ENCODE data around the gene LSS. TPM values are rescaled to one million over a fixed set of nuclear protein-coding genes. Genes with fewer than 3 reads are reported as not detected.
"Not testable (repeated sequence)": the region's sequence is repeated elsewhere in the genome, so short reads cannot be mapped to it uniquely, and the experiment has no call there.

The LSS gene
- total RNA-seq, 2 donors from 2014 or later: 17.8 to 26.2 TPM

DNA sequence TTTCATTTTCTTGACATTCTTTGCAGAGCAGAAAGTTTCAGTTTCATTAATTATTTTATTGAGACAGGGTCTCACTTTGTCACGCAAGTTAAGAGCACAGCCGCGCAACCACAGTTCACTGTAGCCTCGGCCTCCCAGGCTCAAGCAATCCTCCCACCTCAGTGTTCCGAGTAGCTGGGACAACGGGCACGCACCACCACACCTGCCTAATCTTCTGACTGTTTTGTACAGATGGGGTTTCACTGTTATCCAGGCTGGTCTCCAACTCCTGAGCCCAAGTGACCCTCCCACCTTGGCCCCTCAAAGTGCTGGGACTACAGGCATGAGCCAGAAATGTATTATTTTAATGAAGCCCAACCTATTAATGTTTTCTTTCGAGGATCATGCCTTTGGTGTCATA is 41.3 kb downstream of the LSS start:
- Mint-ChIP-seq H3K36me3 (no peaks in the 10 kb centered on the region), H3K9me3 (no peaks in the 10 kb centered on the region), H3K27ac (peak overlapping the region in 1 of 2 donors; percentile 73)
- ATAC-seq (no peak), DNase-seq (ENCODE audit: low spot score in 2 of 2) (no peak)

DNA sequence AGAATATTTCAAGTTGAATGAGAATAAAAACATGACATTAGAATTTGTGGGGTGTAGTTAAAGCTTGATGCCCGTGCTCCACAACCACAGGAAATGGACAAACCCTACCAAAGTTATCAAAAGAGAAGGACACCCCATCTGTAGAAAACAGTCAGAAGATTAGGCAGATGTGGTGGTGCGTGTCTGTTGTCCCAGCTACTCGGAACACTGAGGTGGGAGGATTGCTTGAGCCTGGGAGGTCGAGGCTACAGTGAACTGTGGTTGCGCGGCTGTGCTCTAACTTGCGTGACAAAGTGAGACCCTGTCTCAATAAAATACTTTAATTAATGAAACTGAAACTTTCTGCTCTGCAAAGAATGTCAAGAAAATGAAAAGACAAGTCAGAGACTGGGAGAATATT is 42.9 kb downstream of the LSS start:
- ATAC-seq (no peak), DNase-seq (ENCODE audit: low spot score in 2 of 2) (no peak)
- Mint-ChIP-seq H3K27ac (no peak overlapping the region), H3K36me3 (no peaks in the 10 kb centered on the region), H3K9me3 (no peaks in the 10 kb centered on the region)

DNA sequence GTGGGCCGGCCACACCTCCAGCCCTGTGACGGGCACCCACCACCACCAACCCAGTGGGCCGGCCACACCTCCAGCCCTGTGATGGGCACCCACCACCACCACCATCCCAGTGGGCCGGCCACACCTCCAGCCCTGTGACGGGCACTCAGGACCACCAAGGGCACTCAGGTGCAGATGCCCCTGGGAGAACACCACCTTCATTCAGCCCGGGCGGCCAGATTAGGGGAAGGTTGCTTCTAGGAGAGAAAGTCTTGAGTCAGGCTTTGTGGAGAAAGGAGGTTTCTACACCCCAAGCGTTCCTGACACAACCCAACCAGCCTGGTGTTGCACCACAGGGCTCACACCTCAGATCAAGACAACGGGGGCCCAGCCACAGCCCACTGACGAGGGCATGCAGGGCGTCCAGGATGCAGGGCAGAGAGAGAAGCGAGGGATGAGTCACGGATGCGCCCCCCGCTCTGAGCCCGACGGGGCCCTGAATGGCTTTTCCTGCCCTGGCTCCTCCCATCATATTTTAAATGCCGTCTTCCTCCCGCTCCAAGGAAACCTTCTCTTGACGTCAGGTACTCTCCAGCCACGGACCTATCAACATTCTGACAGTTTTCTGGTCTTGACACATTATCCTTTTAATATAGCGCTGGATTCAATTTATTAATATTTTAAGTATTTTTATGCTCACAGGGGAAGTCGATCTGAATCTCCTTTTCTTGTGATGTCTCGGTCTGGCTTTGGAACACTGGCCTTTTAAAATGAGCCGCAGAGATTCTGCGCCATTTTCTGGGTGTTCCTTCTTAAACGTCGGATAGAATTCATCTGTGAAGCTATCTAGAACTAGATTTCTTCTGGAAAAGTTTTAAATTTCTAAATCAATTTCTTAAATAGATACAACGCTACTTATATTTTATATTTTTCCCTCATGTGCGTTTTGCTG is 43.7 kb downstream of the LSS start:
- Mint-ChIP-seq H3K27ac (peak overlapping the region; percentile 67 to 86), H3K9me3 (no peaks in the 10 kb centered on the region), H3K36me3 (no peaks in the 10 kb centered on the region)
- DNase-seq (ENCODE audit: low spot score in 2 of 2): peak; percentile 65 to 80
- peak; percentile 79 to 81 for ATAC-seq

DNA sequence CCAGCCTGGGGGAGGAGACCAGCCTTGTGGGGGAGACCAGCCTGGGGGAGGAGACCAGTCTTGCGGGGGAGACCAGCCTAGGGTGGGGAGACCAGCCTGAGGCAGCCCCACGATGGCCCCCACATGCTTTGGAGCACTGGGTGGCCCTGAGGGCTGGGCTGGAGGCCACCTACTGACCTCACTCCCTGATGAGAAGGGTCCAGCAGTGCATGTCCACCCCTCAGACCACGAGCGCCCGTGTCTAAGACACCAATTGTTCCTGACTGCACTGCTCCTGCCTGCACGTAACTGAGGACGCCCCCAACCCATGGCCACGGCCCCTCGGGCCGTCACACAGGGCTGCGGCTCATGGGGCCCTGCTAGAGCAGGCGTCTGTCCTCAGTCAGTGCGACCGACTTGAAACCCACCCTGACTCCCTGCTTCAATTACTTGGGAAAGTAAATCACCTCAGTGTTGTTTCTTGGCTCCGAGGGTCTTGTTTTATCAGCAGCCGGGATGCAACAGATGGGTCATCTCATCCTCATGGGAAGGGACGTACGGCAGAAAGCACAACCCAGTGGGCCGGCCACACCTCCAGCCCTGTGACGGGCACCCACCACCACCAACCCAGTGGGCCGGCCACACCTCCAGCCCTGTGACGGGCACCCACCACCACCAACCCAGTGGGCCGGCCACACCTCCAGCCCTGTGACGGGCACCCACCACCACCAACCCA is 44.5 kb downstream of the LSS start, which contains the start of gene SPATC1L:
Gene SPATC1L, minus strand, starts transcription at position 550 of the 715 bp plus-strand sequence. CDS start 1,643 bp downstream, outside the sequence.
- peak within 1 kb of the TSS; percentile 67 to 86 for H3K27ac Mint-ChIP-seq
- H3K36me3 Mint-ChIP-seq: no peaks in the 10 kb centered on the region
- ATAC-seq: peak; percentile 78 to 79
- peak in 1 of 2 donors; percentile 37 for DNase-seq (ENCODE audit: low spot score in 2 of 2)
- no peaks in the 10 kb centered on the region for H3K9me3 Mint-ChIP-seq

DNA sequence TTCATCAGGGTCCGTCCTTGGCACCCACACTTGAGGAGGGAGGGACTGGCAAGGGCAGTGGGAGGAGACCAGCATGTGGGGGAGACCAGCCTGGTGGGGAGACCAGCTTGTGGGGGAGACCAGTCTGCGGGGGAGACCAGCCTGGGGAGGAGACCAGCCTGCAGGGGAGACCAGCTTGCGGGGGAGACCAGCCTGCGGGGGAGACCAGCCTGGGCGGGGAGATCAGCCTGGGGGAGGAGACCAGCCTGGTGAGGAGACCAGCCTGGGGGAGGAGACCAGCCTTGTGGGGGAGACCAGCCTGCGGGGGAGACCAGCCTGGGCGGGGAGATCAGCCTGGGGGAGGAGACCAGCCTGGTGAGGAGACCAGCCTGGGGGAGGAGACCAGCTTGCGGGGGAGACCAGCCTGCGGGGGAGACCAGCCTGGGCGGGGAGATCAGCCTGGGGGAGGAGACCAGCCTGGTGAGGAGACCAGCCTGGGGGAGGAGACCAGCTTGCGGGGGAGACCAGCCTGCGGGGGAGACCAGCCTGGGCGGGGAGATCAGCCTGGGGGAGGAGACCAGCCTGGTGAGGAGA is 45.2 kb downstream of the LSS start:
- not testable (repeated sequence) for ATAC-seq; H3K36me3 Mint-ChIP-seq; H3K9me3 Mint-ChIP-seq; DNase-seq (ENCODE audit: low spot score in 2 of 2); H3K27ac Mint-ChIP-seq

DNA sequence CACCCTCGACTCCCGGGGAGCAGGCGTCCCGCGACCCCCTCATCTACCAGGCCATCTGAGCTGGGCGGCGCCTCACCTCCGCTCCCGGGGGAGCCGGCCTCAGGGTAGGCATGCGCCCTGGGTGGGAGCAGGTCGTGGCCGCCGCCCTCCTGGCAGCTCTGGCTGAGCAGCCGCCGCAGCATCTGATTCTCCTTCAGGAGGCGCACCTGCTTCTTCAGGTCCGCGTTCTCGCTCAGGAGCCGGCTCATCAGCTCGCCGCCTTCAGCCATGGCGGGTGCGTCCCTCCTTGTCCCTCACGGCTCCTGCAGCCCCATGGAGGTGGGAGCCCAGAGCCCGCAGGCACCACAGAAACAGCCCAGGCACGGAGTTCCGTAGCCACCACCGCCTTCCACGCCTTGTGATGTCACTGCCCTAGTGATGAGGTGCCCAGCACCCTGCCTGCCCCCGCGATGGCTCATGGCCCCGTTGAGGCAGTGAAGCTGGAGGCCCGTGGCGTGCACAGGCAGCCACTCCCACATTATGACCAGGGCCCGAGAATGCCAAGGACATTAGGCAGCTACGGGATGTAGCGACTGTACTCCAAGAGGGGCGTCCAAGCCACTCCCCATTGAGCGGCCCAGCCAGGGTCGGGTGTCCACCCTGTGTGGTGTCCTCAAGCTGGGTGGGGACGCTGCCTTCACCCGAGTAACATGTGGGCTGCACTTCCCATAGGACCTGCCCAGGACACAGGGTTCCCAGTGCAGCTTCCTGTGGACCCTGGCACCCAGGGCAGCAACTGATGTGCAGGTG is 45.8 kb downstream of the LSS start:
- Mint-ChIP-seq H3K27ac (no peak overlapping the region), H3K9me3 (no peaks in the 10 kb centered on the region), H3K36me3 (no peaks in the 10 kb centered on the region)
- ATAC-seq (no peak), DNase-seq (ENCODE audit: low spot score in 2 of 2) (no peak)

DNA sequence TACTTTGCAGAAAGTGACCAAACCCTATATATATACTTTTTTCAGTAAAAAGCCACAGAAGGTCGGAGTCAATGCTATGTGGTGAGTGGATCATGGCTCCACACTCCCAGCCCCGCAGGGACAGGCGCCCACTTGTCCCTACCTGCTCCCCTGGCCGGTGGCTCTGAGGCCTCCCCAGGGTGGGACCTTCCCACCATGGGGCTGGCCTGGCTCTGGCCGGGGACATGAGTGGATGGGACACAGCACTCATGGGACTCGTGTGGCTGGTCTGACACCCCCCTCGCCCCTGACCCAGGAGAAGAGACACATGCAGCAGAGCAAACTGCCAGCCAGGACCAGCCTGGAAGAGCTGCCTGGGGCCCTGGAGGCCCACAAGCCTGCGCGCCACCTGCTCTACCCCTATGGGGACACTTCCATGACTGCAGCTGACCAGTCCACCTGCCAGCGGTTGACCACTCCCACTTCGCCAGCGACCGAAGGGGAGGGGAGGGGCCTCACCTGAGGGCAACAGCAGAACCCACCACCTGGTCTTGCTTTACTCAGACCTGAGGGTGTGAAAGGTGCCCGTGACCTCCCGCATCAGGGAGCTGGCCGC is 46.5 kb downstream of the LSS start:
- no peaks in the 10 kb centered on the region for H3K36me3 Mint-ChIP-seq
- DNase-seq (ENCODE audit: low spot score in 2 of 2): no peak
- ATAC-seq: no peak
- no peaks in the 10 kb centered on the region for H3K9me3 Mint-ChIP-seq
- H3K27ac Mint-ChIP-seq: no peak overlapping the region

DNA sequence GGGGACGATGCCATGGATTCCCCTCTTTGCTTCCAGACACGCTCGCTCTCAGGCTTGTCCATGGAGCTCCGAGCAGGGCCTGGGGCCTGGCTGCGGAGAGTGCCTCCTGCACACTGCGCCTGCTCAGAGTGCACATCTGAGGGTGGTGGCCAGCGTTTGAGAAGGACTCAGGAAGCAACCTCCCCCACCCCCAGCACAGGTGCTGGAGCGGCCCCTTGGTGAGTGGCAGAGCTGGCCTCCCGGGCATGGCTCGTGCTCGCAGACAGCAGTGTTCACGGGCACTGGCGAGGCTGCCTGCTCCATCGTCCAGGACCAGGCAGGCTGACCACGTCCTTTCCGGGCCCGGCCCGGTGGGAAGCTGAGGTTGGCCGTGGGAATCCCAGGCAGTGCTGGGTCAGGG is 47.1 kb downstream of the LSS start:
- no peak for DNase-seq (ENCODE audit: low spot score in 2 of 2)
- peaks cover 0 to 4% of the 10 kb centered on the region in 2 donors for H3K36me3 Mint-ChIP-seq
- H3K27ac Mint-ChIP-seq: no peak overlapping the region
- no peaks in the 10 kb centered on the region for H3K9me3 Mint-ChIP-seq
- ATAC-seq: no peak

DNA sequence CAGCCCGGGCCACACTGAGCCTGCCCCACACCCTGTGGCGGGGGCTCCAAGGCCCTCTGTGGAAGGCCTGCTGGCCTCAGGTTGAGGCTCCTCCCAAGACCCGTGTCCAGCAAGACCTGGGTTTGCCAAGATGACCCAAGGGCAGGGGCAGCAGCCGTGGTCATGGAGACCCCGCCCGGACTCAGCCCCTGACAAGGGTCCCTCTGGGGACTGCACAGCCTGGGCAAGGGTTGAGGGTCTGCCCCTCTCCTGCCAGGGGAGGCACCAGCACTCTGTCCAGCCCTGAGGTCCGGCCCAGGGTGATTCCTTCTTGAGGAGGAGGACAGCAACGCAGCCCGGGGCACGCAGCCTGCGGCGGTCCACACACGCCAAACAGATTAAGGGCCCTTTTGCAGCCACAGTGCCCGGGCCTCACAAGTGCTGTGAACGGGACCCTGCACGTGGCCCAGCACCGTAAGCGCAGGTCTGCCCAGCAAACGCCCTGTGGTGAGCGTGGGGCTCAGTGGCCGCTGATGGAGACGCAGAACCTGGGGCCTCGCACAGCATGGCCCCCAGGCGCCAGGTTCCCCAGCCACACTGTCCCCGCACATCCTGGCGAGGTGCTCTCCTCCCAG is 47.7 kb downstream of the LSS start:
- Mint-ChIP-seq H3K9me3 (peaks cover 0 to 5% of the 10 kb centered on the region in 2 donors), H3K27ac (no peak overlapping the region), H3K36me3 (peaks cover 4 to 9% of the 10 kb centered on the region in 2 donors)
- ATAC-seq (no peak), DNase-seq (ENCODE audit: low spot score in 2 of 2) (no peak)

DNA sequence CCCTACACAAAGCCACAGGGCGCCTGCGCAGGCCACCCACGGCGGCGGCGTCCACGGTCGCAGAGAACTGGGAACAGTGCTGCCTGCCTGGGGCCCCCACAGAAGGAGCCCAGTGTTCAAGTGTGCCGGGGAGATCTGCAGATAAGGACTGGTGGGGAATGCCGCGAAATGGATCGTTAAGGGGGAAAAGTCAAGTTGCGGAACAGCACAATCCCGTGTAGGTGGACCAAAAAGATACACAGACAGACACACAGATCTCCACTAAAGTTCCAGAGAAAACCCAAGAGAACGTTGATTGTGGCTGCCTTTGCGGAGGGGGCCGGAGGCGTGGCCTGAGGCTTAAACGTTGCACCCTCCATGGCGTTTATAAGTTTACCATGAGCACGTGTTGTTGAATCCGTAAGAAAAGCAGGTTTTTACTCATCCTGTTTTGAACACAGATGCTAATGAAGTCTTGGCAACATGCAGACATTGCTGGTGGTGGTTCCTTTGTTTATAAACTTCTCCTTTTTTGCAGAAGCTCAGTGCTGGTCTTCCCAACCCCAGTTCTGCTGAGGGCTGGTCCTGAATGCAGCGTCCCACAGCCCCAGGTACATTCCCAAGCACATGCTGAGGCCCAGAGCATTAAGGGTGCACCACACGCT is 48.4 kb downstream of the LSS start:
- no peak for ATAC-seq
- no peak for DNase-seq (ENCODE audit: low spot score in 2 of 2)
- Mint-ChIP-seq H3K36me3 (peaks cover 10 to 11% of the 10 kb centered on the region in 2 donors), H3K27ac (no peak overlapping the region), H3K9me3 (peaks cover 0 to 6% of the 10 kb centered on the region in 2 donors)

DNA sequence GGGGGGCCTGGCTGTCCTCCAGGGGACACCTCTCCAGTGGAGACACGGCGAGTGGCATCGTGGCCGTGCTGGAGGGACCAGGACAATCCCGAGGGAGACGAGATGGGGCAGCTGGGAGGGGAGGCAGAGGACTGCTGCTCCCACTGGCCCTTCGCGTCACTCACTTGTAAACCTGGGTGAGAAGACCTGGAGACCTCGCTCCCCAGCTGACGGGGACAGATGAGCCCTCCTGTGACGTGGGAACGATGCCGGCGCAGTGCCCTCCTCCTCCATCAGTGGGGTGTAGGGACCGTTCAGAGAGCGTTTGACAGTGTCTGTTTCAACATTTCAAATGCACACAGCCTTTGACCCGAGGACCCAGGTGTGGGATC is 48.9 kb downstream of the LSS start:
- DNase-seq (ENCODE audit: low spot score in 2 of 2) (no peak), ATAC-seq (no peak)
- Mint-ChIP-seq H3K27ac (no peak overlapping the region), H3K9me3 (peaks cover 0 to 11% of the 10 kb centered on the region in 2 donors), H3K36me3 (peaks cover 14 to 16% of the 10 kb centered on the region in 2 donors)

DNA sequence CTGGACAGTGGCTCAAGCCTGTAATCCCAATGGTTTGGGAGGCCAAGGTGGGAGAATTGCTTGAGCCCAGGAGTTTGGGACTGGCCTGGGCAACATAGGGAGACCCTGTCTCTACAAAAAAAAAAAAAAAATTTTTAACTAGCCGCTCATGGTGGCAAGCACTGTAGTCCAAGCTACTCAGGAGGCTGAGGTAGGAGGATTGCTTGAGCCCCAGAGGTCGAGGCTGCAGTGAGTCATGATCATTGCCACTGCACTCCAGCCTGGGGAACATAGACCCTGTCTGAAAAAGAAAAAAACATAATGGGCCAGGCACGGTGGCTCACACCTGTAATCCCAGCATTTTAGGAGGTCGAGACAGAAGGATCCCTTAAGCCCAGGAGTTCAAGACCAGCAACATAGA is 49.6 kb downstream of the LSS start:
- ATAC-seq (no peak), DNase-seq (ENCODE audit: low spot score in 2 of 2) (no peak)

DNA sequence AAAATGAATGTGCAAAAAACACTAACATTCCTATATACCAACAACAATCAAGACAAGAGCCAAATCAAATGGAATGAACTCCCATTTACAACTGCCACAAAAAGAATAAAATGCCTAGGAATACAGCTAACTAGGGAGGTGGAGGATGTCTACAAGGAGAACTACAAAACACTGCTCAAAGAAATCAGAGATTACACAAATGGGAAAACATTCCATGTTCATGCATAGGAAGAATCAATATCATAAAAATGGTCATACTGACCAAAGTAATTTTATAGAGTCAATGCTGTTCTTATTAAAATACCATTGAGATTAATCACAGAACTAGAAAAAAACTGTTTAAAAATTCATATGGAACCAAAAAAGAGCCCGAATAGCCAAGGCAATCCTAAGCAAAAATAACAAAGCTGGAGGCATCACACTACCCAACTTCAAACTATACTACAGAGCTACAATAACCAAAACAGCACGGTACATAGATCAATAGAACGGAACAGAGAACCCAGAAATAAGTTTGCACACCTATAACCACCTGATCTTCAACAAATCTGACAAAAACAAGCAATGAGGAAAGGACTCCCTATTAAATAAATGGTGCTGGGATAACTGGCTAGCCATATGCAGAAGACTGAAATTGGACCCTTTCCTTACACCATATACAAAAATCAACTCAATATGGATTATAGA is 52.0 kb downstream of the LSS start:
- H3K27ac Mint-ChIP-seq; ATAC-seq; DNase-seq (ENCODE audit: low spot score in 2 of 2): not testable (repeated sequence)
- peaks cover 0 to 21% of the 10 kb centered on the region in 2 donors for H3K9me3 Mint-ChIP-seq
- H3K36me3 Mint-ChIP-seq: peaks cover 27% of the 10 kb centered on the region in 2 donors

More for the DNA sequence above, 49.6 kb downstream of the LSS start:
- Mint-ChIP-seq H3K27ac (no peak overlapping the region), H3K36me3 (peaks cover 20 to 22% of the 10 kb centered on the region in 2 donors), H3K9me3 (peaks cover 0 to 16% of the 10 kb centered on the region in 2 donors)

DNA sequence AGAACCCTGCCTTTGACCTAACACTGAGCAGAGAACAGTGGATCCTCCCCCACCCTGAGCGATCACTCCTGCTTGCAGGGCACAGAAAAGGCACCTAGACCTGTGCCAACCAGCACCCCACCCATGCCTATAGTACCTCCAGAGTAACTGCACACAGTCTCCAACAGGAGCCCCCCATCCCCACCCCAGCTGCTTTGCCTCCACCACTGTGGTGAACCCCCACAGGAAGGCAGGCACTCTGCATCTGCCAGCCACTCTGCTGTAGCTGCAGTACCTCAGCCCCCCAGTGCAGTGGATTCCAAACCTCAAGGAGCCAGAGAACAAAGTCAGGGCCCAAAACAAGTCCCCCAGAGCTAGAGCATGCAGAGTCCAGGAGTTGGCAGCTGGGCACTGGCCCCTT is 55.0 kb downstream of the LSS start:
- Mint-ChIP-seq H3K36me3 (peaks cover 27% of the 10 kb centered on the region in 2 donors), H3K9me3 (peaks cover 0 to 21% of the 10 kb centered on the region in 2 donors), H3K27ac (no peak overlapping the region)
- DNase-seq (ENCODE audit: low spot score in 2 of 2) (peak in 1 of 2 donors; percentile 44), ATAC-seq (no peak)

Measured in activated naive CD4-positive, alpha-beta T cell treated with anti-CD3 and anti-CD28 coated beads, Interleukin-2, amount 50 U/mL, for 72 hours (primary cell).